ENCODE results near the gene HOXC6. TPM values are rescaled to one million over a fixed set of nuclear protein-coding genes. Genes with fewer than 3 reads are reported as not detected.

Gene HOXC6
- total RNA-seq, 1 donor from 2014 or later = 1.1 TPM

- DNase-seq (ENCODE audit: low read depth) = no peak
- Histone ChIP-seq H3K27me3 (ENCODE audit: control insufficient read depth, insufficient read depth, low read length) (peaks cover 19% of the 10 kb centered on the region), H3K4me3 (ENCODE audit: low read depth, low read length) (no peak overlapping the region), H3K36me3 (ENCODE audit: control insufficient read depth, insufficient read depth, low read length) (no peaks in the 10 kb centered on the region)
- TF ChIP-seq CTCF (IDR thresholded peaks at IDR 0.05; ENCODE audit: insufficient read depth, low read length, poor library complexity, severe bottlenecking) = no peak
Observed at GRCh38 chr12:54046809-54047159, 18.5 kb downstream of the HOXC6 start.

GRCh38 chr12:54047160-54047963 is 19.1 kb downstream of the HOXC6 start:
- Histone ChIP-seq H3K27me3 (ENCODE audit: control insufficient read depth, insufficient read depth, low read length) (peaks cover 19% of the 10 kb centered on the region), H3K36me3 (ENCODE audit: control insufficient read depth, insufficient read depth, low read length) (no peaks in the 10 kb centered on the region), H3K4me3 (ENCODE audit: low read depth, low read length) (no peak overlapping the region)
- no peak for DNase-seq (ENCODE audit: low read depth)
- TF ChIP-seq CTCF (IDR thresholded peaks at IDR 0.05; ENCODE audit: insufficient read depth, low read length, poor library complexity, severe bottlenecking) = no peak

GRCh38 chr12:54047964-54048303 is 19.7 kb downstream of the HOXC6 start:
- Histone ChIP-seq H3K27me3 (ENCODE audit: control insufficient read depth, insufficient read depth, low read length) (peaks cover 25% of the 10 kb centered on the region), H3K4me3 (ENCODE audit: low read depth, low read length) (no peak overlapping the region), H3K36me3 (ENCODE audit: control insufficient read depth, insufficient read depth, low read length) (no peaks in the 10 kb centered on the region)
- DNase-seq (ENCODE audit: low read depth) = no peak
- no peak for TF ChIP-seq CTCF (IDR thresholded peaks at IDR 0.05; ENCODE audit: insufficient read depth, low read length, poor library complexity, severe bottlenecking)

- TF ChIP-seq CTCF (IDR thresholded peaks at IDR 0.05; ENCODE audit: insufficient read depth, low read length, poor library complexity, severe bottlenecking) = no peak
- no peak overlapping the region for H3K4me3 ChIP-seq (ENCODE audit: low read depth, low read length)
- DNase-seq (ENCODE audit: low read depth) = no peak
- H3K27me3 ChIP-seq (ENCODE audit: control insufficient read depth, insufficient read depth, low read length) = peaks cover 30% of the 10 kb centered on the region
- H3K36me3 ChIP-seq (ENCODE audit: control insufficient read depth, insufficient read depth, low read length) = no peaks in the 10 kb centered on the region
Observed at GRCh38 chr12:54048406-54049093, 20.3 kb downstream of the HOXC6 start.

- Histone ChIP-seq H3K4me3 (ENCODE audit: low read depth, low read length) (no peak overlapping the region), H3K27me3 (ENCODE audit: control insufficient read depth, insufficient read depth, low read length) (peaks cover 30% of the 10 kb centered on the region), H3K36me3 (ENCODE audit: control insufficient read depth, insufficient read depth, low read length) (no peaks in the 10 kb centered on the region)
- no peak for TF ChIP-seq CTCF (IDR thresholded peaks at IDR 0.05; ENCODE audit: insufficient read depth, low read length, poor library complexity, severe bottlenecking)
- no peak for DNase-seq (ENCODE audit: low read depth)
Observed at GRCh38 chr12:54049108-54049507, 20.9 kb downstream of the HOXC6 start.

All from kidney epithelial cell (primary cell).